CMK (cell line): Measurements from ENCODE around the gene COA8.

Source experiments
- DNase-seq: peaks from one replicate; pipeline ENCODE4 v3.0.0-alpha.2; 2010; ENCODE audit warnings: low read depth

COA8 gene

DNA sequence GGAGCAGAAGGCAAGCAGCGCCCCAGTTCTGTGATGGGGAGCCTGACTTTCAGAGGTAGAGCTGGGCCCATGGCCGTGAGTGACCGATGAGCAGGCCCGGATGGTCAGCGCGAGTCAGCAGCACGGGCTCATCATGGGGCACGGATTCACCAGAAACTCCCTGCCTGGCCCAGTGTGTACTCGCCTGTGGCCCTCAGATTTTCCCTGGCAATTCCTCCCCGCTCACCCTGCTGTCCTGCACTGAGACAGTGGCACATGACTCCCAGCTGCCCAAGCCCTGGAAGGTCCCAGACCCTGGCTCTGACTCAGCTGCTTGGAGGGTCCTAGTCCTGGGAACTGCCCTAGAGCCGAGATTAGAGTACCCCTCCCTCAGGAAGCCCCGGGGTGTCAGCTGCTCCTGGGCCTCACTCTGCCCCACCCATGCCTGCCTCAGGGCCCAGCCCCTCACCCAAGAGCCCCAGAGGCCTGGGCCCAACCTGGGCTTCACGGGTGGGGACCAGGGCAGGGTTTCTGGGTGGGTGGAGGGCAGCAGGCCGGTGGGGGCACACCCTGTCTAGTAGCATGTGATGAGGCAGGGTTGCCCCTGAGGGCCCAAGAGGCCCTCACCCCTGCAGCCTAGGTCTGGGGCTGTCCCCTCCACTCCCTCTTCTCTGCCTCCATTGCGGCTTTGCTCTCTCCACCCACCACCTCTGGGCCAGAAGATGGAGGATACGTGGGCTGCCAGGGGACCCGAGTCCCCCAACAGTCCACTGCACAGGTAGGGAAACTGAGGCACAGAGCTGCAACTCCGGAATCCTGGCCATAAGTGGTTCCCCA, 25.4 kb upstream of the COA8 start:
- no peak for DNase-seq

DNA sequence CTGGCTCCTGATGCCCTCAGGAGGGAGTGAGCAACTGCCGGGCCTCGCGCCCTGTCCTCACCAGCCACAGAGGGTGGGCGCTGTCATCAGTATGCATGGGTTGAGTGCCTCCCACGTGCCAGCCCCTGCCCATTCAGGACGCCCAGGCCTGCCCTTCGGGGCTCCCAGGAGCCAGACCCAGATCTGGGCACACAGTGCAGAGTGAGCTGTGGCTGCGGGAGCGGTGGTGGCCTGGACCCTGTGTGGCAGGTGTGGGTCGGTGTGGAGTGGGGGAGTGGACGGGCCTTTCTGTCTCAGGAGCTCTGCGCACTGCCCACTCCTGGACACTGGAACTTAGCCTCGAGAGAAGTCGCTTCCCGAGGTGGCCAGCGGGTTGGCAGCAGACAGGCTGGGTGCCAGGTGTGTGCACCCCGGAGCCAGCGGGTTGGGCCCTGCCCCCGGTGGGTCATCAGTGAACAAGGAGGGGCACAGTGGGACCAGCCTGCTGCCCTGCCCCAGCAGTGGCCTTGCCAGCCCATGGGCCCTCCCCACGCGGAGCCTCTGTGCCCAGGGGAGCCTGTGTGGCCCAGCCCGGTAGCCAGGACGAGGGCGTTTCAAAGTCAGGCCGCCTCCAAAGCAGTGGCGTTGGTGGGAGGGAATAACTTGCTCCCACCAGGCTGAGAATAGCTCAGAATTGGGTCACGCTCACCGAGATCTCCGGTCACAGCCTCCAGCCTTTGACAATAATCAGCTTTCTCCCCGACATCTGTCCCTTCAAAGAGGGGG, 24.3 kb upstream of the COA8 start:
- no peak for DNase-seq

DNA sequence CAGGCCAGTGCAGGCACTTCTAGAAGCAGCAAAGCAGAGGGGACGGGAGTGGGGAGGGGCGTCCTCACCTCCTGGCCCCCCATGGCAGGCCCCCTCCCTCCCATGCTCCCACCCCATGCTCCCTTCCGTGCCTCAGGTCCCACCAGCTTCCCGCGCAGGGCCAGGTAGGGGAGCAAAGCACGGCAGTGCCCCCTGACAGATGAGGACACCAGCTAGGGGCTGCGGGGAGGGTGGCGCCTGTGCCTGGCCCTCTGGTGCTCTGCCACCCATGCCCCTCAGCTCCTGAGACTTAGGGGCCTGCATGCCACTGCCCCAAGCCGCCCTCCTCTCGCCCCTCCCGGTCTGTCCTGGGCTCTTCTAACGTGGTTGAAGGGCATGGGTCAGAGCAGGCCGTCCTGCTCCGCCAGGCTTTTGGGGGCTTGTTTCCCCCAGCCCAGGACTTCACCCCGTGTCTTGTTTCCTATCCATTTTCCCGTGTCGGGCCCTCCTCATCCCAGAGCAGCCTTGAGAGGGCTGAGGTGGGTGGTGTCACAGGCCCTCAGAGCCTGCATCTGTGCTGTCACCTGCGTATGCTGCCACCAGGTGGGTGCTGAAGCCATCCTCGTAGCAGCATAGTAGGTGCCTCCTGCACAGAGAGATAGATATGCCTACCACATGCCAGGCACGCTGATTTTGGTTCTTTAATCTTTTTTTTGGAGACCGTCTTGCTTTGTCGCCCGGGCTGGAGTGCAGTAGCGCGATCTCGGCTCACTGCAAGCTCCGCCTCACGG, 23.5 kb upstream of the COA8 start:
- no peak for DNase-seq

DNA sequence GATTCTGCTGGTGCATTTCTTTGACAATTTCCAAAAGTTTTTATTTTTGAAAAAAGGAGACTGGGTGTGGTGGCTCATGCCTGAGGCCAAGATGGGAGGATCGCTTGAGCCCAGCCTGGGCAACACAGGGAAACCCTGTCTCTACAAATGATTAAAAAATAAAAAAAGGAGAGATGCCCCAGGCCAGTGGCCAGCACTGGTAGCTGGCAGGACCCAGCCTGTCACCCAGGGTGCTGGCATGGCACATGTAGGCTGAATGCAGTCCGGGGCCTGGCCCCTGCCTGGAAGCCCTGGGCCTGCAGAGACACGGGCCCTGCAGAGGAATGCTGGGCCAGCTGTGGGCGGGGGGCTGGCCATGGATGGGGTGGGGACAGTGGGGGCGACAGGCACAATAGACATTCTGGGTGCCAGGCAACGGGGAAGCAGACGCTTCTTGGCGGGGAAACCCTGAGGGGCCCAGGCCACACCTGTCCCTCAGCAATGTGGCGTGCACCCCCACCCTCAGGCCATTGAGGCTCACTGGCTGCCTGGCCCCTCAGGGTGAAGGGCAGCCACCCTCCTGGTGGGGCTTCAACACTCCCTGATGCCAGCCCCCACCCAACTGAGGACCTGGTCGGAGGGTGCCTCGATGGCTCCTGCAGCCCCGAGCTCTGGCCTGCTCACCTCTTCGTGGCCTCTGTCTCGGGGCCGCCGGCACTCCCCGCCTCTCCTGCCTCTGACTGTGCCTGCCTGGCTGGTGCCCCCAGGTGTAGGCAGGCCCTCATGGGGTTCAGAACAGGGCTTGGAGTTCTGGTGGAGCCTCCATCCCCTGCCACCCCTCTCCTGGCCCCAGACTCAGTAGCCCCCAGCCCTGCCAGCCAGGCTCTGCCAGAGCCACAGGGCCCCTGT, 21.7 kb upstream of the COA8 start:
- DNase-seq: no peak

DNA sequence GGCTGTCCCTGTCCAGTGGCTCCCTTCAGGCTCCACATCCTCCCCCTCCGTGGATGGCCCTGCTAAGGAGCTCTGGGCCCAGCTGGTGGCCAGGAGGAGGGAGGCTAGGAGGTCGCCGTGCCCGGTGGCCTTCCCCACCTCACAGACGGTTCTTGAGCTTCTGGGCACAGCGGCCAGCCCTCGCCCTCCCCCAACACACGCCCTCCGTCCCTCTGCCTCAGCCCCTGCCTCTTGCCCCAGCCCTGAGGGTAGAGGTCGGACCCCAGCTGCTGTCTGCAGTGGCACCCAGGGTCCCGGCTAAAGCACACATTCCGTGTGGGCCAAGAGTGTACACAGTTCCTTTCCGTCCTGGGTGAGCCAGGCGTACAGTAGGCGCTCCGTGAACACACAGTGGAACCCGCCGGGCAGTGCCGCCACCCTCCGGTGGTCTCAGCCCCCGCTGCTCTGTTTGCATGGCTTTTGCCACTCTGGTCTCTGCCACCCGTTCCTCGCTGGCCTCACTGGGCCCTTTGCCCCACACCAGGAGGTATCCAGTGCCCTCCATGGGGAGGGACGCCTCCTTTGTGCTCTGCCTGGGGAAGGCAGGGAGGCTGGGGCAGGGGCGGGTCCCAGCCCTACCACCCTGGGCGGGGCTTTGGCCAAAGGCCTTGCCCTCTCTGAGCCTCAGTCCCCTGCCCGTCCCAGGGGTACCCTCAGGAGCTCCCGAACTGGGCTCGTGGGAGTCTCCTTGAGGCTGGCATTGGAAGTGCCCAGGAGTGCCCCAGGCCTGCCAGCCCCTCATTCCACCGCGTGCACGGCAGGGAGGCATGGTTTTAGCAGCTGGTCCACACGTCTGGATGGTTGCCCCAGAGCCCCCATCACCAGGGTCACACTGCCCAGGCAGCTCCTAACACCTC, 20.8 kb upstream of the COA8 start:
- no peak for DNase-seq

DNA sequence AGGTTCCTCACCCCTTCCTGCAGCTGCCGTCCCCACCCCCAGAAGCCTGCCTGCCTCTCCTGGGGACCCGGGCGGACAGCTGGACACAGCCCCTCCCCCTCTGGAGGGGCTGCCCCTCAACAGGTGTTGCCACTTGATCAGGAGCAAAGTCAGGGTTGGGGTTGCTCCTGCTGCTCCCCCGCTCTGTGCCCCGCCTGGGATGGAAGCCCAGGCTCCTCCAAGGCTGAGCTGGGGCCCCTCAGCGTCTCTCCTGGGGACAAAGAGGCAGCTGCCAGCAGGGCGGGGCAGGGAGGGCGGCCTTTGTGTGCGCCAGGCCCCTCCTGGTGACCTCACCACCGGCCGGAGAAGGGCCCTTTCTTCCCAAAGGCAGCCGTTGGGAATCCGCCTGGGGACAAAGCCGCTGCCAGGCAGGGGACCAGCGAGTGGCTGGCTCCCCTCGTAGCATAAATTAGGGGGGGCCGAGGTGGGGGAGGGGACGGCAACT, 20.1 kb upstream of the COA8 start:
- no peak for DNase-seq

DNA sequence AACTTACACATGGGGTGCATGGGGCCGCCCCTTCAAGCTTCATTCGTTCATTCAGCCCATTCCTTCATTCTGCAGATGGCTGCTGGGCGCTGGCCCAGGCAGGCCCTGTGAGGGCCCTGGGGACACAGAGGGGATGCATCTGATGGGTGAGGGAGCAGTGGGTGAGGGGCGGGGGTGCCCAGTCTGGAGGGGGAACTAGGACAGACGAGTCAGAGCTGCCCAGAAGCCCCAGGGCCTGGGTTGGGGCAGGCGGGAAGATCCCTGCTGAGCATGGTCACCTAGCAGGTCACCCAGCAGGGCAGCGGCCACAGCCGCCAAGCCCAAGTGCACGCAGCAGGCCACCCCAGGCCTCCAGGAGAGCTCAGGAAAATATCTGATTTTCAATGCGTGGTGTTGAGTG, 19.6 kb upstream of the COA8 start:
- no peak for DNase-seq

DNA sequence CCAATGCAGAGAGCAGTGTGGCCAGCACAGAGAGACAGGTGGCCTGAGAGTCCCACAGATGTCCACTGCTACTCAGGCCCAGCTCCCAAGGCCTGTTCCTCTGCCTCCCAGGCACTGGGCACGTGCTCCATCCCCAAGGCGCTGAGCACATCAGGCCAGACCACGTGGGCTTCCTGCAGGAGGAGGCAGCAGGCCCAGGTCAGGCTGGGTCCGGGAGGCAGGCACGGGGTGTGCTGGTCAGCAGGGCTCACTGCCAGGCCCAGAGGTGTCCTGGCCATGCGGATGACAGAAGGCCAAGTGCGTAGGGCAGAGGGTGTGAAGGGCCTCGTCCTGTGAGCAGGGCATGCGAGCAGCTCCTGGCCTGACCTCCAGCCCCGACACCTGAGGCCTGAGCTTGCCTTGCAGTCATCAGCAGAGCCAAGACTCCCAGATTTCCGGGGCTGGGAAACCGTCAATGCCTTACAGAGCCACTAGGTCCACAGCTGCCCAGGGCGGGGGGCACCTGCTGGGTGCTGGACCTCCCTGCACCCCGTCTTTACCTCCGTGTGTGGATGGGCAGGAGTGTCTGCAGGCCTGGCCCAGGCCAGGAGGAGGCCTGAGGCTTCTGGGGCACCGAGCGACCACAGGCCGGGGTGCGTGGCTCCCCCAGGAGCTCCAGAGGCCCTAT, 18.9 kb upstream of the COA8 start:
- DNase-seq: no peak

DNA sequence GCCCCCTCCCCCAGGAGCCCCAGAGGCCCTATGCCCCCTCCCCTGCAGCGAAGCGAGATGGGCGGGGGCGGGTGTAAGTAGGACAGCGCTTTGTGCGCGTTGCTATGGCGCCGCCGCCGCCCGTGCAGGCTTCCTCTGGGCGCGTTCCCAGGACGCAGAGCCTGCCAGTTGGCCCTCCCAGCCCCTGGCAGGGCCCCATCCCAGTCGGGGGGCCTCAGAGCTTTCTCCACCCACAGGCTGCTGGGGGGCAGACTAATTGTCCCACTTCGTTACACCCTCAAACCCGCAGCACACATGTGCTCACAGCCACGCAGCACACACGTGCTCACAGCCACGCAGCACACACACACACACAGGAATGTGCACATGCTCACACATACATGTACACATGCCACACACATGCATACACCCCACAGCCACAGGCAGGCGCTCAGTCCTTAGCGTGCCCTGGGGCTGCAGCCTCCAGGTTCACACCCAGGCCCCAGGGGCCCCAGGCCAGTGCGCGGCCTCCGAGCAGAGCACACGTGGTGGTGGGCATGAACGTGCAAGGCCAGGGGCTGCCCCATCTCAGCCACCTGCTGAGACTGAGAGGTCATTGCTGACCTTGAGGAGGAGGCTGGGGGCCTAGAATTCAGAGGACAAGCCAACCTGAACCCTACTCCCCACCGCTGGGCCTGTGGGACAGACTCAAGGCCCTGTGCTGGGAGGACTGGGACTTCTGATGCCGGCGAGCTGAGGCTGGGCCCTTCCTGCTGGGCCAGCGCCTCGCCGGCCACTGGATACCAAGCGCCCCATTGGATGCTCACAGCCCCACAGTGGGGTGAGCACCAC, 18.2 kb upstream of the COA8 start:
- DNase-seq: no peak

DNA sequence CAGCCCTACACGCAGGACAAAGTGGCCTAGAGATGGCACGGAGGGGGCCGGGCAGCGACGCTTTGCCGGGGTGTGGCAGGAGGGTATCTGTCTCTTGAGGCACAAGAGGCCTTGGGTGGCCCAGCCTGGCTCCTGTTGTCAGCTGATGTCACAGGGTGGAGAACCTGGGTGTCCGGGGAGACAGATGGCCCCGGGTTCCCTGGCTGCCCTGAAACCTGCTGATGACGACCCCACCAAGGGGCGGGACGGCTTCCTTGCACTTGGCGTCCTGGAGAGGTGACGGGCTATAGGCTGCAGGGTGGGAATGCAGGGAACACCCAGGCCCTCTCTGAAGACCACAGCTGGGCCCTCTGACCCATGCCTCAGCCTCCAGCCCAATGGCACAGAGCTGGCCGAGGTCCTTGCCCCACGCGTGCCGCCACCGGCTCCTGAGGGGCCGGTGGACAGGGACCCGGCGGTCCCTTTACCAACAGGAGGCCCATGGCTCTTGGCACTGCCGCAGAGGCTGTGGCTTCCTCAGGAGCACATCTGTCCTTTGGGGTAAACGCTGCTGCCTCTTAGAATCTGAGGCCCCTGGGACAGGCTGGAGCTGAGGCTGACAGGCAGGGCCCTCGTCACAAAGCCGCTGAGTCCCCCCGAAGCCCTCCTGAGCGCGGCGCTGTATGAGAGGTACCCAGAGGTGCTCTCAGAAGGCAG, 17.4 kb upstream of the COA8 start:
- DNase-seq: no peak

DNA sequence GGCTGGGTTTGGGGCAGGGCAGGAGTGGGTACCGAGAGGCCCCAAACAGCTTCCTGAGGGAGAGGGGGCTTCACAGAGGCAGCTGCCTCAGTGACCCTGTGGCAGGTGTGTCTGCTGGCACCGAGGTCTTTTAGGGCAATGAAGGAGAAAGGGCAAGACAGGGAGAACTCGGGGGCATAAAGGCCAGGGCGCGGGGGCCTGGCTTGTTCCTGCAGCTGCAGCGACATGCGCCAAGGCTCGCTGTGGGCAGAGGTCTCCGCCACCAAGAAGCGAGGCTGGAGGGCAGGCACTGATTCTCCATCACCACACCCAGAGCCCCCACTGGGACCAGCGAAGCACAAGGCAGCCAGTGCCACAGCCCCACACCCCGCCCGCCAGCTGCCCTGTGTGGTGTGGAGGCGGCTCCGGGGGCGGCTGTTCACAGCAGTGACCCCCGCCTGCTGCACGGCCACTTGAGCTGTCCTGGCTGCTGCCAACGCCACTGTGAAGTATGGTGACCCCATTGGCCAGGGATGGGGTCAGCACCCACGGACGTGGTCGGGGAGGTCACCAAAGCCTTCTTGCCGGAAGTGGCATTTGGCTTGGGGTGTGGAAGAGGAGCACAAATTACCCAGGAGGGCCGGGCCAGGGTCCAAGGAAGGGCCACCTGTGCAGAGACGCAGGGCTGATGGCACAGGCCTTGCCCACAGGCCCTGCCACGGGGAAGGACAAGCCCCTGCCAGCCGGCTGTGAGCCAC, 16.7 kb upstream of the COA8 start:
- DNase-seq: no peak

DNA sequence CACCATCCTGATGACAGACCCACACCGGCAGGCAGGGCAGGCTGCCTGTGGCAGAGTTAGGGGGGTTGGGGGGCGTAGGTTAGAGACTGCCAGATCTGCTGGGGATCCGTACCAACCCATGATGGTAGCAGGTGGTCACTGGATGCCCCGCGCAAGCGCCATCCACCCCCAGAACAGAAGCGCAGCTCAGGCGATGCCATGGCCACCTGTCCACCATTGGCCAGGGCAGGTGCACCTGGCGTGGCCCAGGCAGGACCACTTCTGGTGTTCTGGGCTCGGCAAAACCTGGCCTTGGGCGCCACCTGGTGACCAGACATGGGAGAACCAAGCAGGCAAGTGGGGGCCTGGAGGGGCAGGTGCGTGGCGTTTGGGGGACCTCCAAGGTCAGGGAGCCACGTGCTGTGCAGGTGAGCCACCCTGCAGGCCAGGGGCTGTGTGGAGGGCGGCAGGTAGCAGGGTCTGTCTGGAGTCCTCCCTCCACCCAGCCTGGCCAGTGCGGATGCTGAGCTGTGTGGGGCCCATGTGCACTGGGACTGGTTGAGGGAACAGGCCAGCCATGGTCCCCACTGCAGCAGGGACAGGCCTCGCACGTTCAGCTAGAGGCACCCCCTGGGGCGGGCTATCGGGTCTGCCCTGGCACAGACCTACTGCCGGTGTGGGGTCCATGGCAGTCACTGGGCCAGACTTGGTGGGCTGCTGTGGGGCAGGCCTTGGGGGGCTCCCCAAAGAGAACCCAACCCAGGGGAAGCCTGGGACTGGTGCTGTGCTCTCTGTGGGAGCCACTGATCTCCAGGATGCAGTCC, 15.9 kb upstream of the COA8 start:
- DNase-seq: no peak

DNA sequence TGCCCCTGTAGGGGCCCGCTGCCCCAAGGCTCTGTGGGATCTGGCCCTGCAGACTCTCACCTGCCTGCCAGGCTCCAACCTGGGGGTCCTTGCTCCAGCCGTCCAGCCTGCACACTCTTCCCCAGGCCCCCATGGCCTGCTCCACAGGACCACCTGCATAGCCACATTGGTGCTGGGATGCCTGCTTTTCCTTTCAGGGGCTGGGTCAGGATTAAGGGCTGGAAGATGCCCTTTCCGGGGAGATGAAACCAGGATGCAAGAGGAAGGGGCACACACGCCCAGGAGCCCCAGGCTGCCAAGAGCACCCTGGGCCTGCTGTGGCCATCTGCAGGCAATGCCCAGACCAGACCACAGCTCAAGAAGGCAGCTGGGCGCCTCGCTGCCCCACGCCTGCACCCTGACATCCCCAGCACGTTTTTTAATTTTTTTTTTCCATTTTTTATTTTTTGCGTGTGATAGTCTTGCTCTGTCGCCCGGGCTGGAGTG, 15.3 kb upstream of the COA8 start:
- no peak for DNase-seq

DNA sequence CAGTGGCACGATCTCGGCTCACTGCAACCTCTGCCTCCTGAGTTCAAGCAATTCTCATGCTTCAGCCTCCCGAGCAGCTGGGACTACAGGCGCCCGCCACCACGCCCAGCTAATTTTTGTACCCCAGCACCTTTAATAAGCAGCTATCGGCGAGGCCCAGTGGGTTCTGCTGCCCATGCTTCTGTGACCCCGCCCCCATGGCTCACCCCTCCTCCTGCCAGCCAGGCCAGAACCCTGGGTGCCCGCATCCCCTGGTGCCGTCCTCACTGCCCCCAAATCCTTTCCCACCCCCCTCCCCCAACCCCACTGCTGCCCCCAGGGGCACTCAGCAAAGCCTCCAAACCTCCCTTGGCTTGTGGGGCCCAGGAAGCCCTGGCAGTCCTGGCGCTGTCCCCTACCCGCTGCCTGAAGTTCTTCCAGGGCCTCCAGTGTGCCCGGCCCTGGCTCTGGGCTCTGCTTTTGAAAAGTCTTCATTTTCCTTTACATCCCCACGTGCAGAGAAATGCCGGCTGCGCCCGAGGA, 14.8 kb upstream of the COA8 start:
- no peak for DNase-seq

DNA sequence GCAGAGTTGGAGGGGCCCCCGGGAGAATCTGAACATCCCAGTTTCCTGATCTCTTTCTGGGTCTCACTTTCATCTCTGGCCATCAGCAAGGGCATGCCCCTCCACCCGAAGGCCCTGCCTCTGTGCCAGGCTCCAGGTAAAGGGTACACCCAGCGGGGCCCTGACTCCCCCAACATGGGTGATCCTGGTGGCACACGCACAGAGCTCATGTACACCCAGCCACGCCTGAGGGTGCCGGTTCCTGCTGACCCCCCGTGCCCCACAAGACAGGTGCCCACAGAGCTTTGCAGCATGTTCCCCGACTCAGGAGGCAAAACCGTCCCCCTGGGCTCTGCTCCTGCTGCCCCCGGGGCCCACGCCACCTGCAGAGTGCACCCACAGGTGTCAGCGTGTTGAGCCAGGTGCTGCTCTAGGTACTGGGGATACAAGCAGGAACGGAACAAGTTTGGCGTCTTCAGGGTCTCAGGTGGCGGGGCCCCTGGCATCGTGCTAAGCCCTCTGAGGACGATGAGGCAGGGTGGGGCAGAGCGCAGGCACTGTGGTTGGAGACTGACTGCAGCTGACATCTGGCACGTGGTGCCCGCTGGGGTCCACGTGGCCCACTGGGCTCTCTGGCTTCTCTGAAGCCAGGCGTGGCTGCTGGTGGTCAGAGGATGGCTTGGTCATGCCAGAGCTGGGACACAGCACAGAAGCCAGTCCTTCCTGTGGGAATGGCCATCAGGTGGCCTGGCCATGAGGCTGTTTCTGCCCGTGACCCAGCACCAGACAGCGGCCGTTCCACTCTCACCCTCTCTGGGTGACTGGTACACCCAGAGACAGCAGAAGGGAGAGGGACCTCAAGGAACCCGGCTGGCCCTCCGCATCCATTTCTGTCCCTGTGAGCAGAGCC, 14.1 kb upstream of the COA8 start:
- no peak for DNase-seq
